Esophagus squamous epithelium (tissue), 5 donors: ENCODE results near the gene METTL4. TPM values are rescaled to one million over a fixed set of nuclear protein-coding genes. Genes with fewer than 3 reads are reported as not detected.

Experiments
- DNase-seq: peaks from one replicate; lab custom pipeline; 2025; lab: John Stamatoyannopoulos, UW
- H3K27ac ChIP-seq, 4 donors: fragments of 200-600 bp; sonication (generic); one replicate each; pipeline ENCODE4 v1.5.1; 2016 to 2019; ENCODE audit warnings: mild to moderate bottlenecking in 1 of 4
- H3K27me3 ChIP-seq, 4 donors: fragments of 200-600 bp; sonication (generic); 1 replicate in 3 of 4; 2 replicates in 1 of 4; pipeline versions ENCODE4 v1.5.1 to v1.6.0; 2017 to 2021; ENCODE audit warnings: antibody characterized with exemption in 1 of 4
- H3K36me3 ChIP-seq, 3 donors: fragments of 200-600 bp; sonication (generic); one replicate each; pipeline ENCODE4 v1.5.1; 2016 to 2019
- H3K4me1 ChIP-seq, 3 donors: fragments of 200-600 bp; sonication (generic); one replicate each; pipeline ENCODE4 v1.5.1; 2017 to 2019
- H3K4me3 ChIP-seq, 4 donors: fragments of 200-600 bp; sonication (generic); 1 replicate in 3 of 4; 2 replicates in 1 of 4; pipeline ENCODE4 v1.5.1; 2016 to 2019; ENCODE audit warnings: mild to moderate bottlenecking in 2 of 4, moderate library complexity in 1 of 4
- H3K9me3 ChIP-seq, 3 donors: fragments of 200-600 bp; sonication (generic); one replicate each; pipeline ENCODE4 v1.5.1; 2016 to 2019
- POLR2A ChIP-seq, 4 donors: fragments of 450-650 bp; IDR thresholded peaks; one replicate each; pipeline ENCODE4 v1.6.1; 2017; ENCODE audit warnings: antibody characterized with exemption in 4 of 4, mild to moderate bottlenecking in 4 of 4, moderate library complexity in 3 of 4
- WGBS, 2 donors: methylation state at CpG; one replicate each; pipeline ENCODE4 v1.1.5; 2018; 5-methylcytosine and 5-hydroxymethylcytosine counted together
- intact Hi-C: fragments of 100-400 bp; cut with DNase I; formaldehyde crosslinking; loops from one replicate; pipeline ENCODE4 v1.15.0; 2022
- total RNA-seq, 4 donors: library from RNA; depleted of rRNA; stranded (reverse); fragments of >200 nt; gene quantifications; one replicate each; pipeline ENCODE4 v1.1.0, GENCODE V29; 2016
- TF ChIP-seq, protein P1 (sequence below), 6 experiments: fragments of 450-650 bp in 4 of 6; fragments of 200-600 bp in 2 of 6; sonication (generic) in 2 of 6; IDR thresholded peaks; one replicate each; pipeline ENCODE4 v1.5.1; 2016 to 2019; ENCODE audit warnings: antibody characterized with exemption in 6 of 6, mild to moderate bottlenecking in 4 of 6, moderate library complexity in 4 of 6
- donor health status: DM: yes; HTN: yes; CAD: no.

METTL4 gene
- total RNA-seq, 4 donors from 2014 or later = 1.8 to 6.7 (median 4.4) TPM

DNA sequence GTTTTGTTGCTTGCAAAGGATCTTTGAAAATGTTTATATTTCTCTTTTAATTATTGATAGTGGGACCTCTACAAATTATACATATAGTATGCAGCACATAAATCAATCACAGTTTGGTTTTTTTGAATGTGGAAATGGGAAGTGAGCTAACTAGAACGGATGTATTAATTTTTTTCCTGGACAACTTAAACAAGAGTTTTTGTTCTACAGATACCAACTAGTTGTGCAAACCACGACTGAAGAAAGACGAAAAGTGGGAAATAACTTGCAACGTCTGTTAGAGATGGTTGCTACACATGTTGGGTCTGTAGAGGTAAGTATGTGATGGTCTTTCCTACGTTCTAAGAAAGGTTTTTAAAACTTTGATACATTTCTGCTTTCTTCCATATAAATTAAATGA is 39.2 kb upstream of the METTL4 start:
- 82 to 83% methylated on average over 5 of the region's 5 CpGs for WGBS, 2 donors

DNA sequence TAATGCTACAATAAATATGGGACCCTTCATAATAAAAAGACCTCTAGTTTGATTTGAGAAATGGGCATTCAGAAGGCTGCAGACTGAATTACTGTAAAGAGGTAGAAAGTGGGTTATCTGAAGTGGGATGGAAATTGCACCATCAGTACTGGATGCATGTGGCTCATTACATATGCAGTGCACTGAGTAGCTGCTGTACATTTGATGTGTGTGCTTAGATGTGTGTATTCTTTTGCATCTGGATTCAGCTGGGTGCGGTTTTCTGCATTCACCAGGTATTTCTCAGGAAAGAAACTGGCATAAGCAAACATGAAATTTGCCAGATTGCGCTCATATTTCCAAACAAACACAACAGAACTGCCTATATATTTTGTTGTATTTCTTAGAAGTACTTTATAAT is 38.3 kb upstream of the METTL4 start:
- Histone ChIP-seq H3K27ac (no peak overlapping the region), H3K4me3 (no peak overlapping the region), H3K4me1 (peaks cover 0 to 14% (median 0%) of the 10 kb centered on the region in 3 donors), H3K27me3 (no peaks in the 10 kb centered on the region), H3K36me3 (peaks cover 0 to under 1% (median 0%) of the 10 kb centered on the region in 3 donors), H3K9me3 (no peaks in the 10 kb centered on the region)
- WGBS, 2 donors = 95 to 100% methylated on average over 2 of the region's 2 CpGs
- TF ChIP-seq POLR2A (IDR thresholded peaks at IDR 0.05) = no peak
- TF ChIP-seq, protein P1, sequence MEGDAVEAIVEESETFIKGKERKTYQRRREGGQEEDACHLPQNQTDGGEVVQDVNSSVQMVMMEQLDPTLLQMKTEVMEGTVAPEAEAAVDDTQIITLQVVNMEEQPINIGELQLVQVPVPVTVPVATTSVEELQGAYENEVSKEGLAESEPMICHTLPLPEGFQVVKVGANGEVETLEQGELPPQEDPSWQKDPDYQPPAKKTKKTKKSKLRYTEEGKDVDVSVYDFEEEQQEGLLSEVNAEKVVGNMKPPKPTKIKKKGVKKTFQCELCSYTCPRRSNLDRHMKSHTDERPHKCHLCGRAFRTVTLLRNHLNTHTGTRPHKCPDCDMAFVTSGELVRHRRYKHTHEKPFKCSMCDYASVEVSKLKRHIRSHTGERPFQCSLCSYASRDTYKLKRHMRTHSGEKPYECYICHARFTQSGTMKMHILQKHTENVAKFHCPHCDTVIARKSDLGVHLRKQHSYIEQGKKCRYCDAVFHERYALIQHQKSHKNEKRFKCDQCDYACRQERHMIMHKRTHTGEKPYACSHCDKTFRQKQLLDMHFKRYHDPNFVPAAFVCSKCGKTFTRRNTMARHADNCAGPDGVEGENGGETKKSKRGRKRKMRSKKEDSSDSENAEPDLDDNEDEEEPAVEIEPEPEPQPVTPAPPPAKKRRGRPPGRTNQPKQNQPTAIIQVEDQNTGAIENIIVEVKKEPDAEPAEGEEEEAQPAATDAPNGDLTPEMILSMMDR (IDR thresholded peaks at IDR 0.05) = no peak
- intact Hi-C loops = no loop called here
- no peak for DNase-seq

More for the DNA sequence above, 39.2 kb upstream of the METTL4 start:
- intact Hi-C loops = no loop called here
- Histone ChIP-seq H3K4me1 (peaks cover 0 to 11% (median 0%) of the 10 kb centered on the region in 3 donors), H3K9me3 (no peaks in the 10 kb centered on the region), H3K4me3 (no peak overlapping the region), H3K27me3 (no peaks in the 10 kb centered on the region), H3K36me3 (peaks cover 0 to 9% (median 0%) of the 10 kb centered on the region in 3 donors), H3K27ac (no peak overlapping the region)
- DNase-seq = no peak
- TF ChIP-seq, protein P1 (IDR thresholded peaks at IDR 0.05) = no peak
- no peak for TF ChIP-seq POLR2A (IDR thresholded peaks at IDR 0.05)

DNA sequence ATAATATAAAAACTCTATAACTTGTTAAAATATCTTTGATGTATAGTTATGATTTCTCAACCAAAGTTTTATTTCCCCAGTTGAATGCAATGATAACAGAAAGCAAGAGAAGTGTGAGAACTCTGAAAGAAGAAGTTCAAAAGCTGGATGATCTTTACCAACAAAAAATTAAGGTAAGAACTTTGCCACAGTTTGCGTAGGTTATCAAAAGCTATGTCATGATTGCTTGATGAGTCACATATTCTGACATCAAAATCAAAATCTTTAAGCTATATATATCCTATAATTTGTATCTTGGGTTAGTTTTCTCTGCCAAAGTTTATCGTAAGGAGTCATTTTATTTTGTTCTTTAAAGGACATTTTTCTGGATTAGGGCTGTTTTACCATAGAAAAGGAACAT is 35.0 kb upstream of the METTL4 start:
- peak overlapping the region in 3 of 4 donors; percentile 40 to 72 (median 66) for H3K27ac ChIP-seq
- DNase-seq = no peak
- H3K36me3 ChIP-seq = no peaks in the 10 kb centered on the region
- H3K9me3 ChIP-seq = no peaks in the 10 kb centered on the region
- intact Hi-C loops = no loop called here
- H3K4me3 ChIP-seq = no peak overlapping the region
- H3K27me3 ChIP-seq = no peaks in the 10 kb centered on the region
- H3K4me1 ChIP-seq = peaks cover 0 to 14% (median 0%) of the 10 kb centered on the region in 3 donors
- 51 to 63% methylated on average over 2 of the region's 2 CpGs for WGBS, 2 donors
- no peak for TF ChIP-seq POLR2A (IDR thresholded peaks at IDR 0.05)
- TF ChIP-seq, protein P1 (IDR thresholded peaks at IDR 0.05) = no peak

DNA sequence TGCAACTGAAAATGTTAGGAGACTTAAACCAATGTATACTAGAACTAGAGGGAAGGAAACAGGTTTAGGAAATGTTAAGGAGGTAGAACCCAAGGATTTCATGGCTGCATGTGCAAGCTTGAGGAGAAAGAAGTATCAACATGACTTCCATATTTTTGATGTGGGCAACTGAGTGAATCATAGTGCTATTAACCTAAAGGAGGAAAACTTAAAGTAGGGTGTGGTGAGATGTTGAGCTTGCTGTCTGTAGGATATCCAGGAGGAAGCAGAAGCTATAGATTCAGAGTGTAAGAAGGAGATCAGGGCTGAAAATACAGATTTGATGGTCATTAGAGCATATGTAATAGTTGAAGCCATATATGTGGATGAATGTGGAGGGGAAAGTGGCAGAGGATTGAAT is 31.5 kb upstream of the METTL4 start:
- intact Hi-C loops = no loop called here
- no peak for DNase-seq
- no peak overlapping the region for H3K27ac ChIP-seq

DNA sequence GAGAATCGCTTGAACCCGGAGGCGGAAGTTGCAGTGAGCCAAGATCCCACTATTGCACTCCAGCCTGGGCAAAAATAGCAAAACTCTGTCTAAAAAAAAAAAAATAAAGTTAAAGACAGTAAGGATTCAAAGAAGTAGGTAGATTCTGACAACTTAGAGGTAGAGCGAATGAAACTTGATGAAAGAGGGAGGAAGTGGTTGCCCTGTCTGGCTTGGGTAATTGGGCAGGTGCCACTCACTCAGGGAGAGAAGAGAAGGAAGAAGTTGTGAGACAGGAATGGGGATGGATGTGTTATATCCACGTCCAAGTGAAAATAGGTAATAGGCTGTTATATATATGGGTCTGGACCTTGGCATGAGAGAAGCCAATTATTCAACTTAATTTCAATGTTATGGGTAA is 26.3 kb upstream of the METTL4 start:
- TF ChIP-seq, protein P1 (IDR thresholded peaks at IDR 0.05) = no peak
- TF ChIP-seq POLR2A (IDR thresholded peaks at IDR 0.05) = no peak
- no peak for DNase-seq
- H3K27ac ChIP-seq = no peak overlapping the region
- intact Hi-C loops = no loop called here
- WGBS, 2 donors = 89 to 97% methylated on average over 5 of the region's 5 CpGs
- H3K4me1 ChIP-seq = peaks cover 0 to 20% (median 0%) of the 10 kb centered on the region in 3 donors
- no peaks in the 10 kb centered on the region for H3K9me3 ChIP-seq
- H3K27me3 ChIP-seq = no peaks in the 10 kb centered on the region
- peaks cover 0 to 7% (median 0%) of the 10 kb centered on the region in 3 donors for H3K36me3 ChIP-seq
- no peak overlapping the region for H3K4me3 ChIP-seq

More for the DNA sequence above, 31.5 kb upstream of the METTL4 start:
- H3K9me3 ChIP-seq = no peaks in the 10 kb centered on the region
- no peak overlapping the region for H3K4me3 ChIP-seq
- H3K4me1 ChIP-seq = peaks cover 0 to 14% (median 0%) of the 10 kb centered on the region in 3 donors
- no peaks in the 10 kb centered on the region for H3K27me3 ChIP-seq
- no peaks in the 10 kb centered on the region for H3K36me3 ChIP-seq
- TF ChIP-seq POLR2A (IDR thresholded peaks at IDR 0.05) = no peak
- TF ChIP-seq, protein P1 (IDR thresholded peaks at IDR 0.05) = no peak
